ENCODE measurements around the gene NSG2. TPM values are rescaled to one million over a fixed set of nuclear protein-coding genes. Genes with fewer than 3 reads are reported as not detected.

The NSG2 gene
- total and polyA plus RNA-seq, 4 donors: 0.14 TPM; not detected in 3

- Histone ChIP-seq H3K9ac (ENCODE audit: low read depth in 1 of 2, low read length in 2 of 2) (no peak overlapping the region), H3K4me3 (ENCODE audit: low read depth in 1 of 3, low read length in 3 of 3) (no peak overlapping the region), H3K36me3 (ENCODE audit: control insufficient read depth in 4 of 4, insufficient read depth in 3 of 4, low read depth in 1 of 4, low read length in 3 of 4) (no peaks in the 10 kb centered on the region), H3K27ac (ENCODE audit: low read depth in 1 of 2, low read length in 2 of 2) (no peak overlapping the region), H3K4me1 (ENCODE audit: control insufficient read depth in 4 of 4, insufficient read depth in 4 of 4, low read length in 3 of 4) (no peaks in the 10 kb centered on the region), H3K9me3 (ENCODE audit: control insufficient read depth in 4 of 4, low read length in 3 of 4) (no peaks in the 10 kb centered on the region), H3K27me3 (ENCODE audit: control insufficient read depth in 4 of 4, insufficient read depth in 4 of 4, low read length in 3 of 4) (no peaks in the 10 kb centered on the region)
- 82% methylated on average over 3 of the region's 3 CpGs for WGBS
- no peak for TF ChIP-seq HNF4G (IDR thresholded peaks at IDR 0.05)
- TF ChIP-seq NR2F2 (IDR thresholded peaks at IDR 0.05): no peak
- TF ChIP-seq ATF3 (IDR thresholded peaks at IDR 0.05): no peak
- TF ChIP-seq GABPA (IDR thresholded peaks at IDR 0.05 in 1 of 2, conservative IDR thresholded peaks at IDR 0.05 in 1 of 2): no peak
- TF ChIP-seq HNF4A (conservative IDR thresholded peaks at IDR 0.05): no peak
- TF ChIP-seq RXRA (IDR thresholded peaks at IDR 0.05): no peak
- TF ChIP-seq SP1 (IDR thresholded peaks at IDR 0.05): no peak
- TF ChIP-seq, protein P1, sequence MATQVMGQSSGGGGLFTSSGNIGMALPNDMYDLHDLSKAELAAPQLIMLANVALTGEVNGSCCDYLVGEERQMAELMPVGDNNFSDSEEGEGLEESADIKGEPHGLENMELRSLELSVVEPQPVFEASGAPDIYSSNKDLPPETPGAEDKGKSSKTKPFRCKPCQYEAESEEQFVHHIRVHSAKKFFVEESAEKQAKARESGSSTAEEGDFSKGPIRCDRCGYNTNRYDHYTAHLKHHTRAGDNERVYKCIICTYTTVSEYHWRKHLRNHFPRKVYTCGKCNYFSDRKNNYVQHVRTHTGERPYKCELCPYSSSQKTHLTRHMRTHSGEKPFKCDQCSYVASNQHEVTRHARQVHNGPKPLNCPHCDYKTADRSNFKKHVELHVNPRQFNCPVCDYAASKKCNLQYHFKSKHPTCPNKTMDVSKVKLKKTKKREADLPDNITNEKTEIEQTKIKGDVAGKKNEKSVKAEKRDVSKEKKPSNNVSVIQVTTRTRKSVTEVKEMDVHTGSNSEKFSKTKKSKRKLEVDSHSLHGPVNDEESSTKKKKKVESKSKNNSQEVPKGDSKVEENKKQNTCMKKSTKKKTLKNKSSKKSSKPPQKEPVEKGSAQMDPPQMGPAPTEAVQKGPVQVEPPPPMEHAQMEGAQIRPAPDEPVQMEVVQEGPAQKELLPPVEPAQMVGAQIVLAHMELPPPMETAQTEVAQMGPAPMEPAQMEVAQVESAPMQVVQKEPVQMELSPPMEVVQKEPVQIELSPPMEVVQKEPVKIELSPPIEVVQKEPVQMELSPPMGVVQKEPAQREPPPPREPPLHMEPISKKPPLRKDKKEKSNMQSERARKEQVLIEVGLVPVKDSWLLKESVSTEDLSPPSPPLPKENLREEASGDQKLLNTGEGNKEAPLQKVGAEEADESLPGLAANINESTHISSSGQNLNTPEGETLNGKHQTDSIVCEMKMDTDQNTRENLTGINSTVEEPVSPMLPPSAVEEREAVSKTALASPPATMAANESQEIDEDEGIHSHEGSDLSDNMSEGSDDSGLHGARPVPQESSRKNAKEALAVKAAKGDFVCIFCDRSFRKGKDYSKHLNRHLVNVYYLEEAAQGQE (IDR thresholded peaks at IDR 0.05): no peak
- no peak for TF ChIP-seq RAD21 (IDR thresholded peaks at IDR 0.05)
- no peak for TF ChIP-seq MAX (IDR thresholded peaks at IDR 0.05)
- TF ChIP-seq TAF1 (conservative IDR thresholded peaks at IDR 0.05): no peak
- no peak for TF ChIP-seq FOXA2 (IDR thresholded peaks at IDR 0.05)
- no peak for TF ChIP-seq JUND (IDR thresholded peaks at IDR 0.05)
- no peak for DNase-seq (ENCODE audit: low spot score)
Observed at GRCh38 chr5:174149426-174149825, 103.9 kb downstream of the NSG2 start.

- no peaks in the 10 kb centered on the region for H3K36me3 ChIP-seq (ENCODE audit: control insufficient read depth in 4 of 4, insufficient read depth in 3 of 4, low read depth in 1 of 4, low read length in 3 of 4)
- no peak overlapping the region for H3K9ac ChIP-seq (ENCODE audit: low read depth in 1 of 2, low read length in 2 of 2)
- H3K27me3 ChIP-seq (ENCODE audit: control insufficient read depth in 4 of 4, insufficient read depth in 4 of 4, low read length in 3 of 4): no peaks in the 10 kb centered on the region
- no peak overlapping the region for H3K27ac ChIP-seq (ENCODE audit: low read depth in 1 of 2, low read length in 2 of 2)
- 84% methylated on average over 6 of the region's 6 CpGs for WGBS
- DNase-seq (ENCODE audit: low spot score): no peak
- no peak overlapping the region for H3K4me3 ChIP-seq (ENCODE audit: low read depth in 1 of 3, low read length in 3 of 3)
- TF ChIP-seq MAX (IDR thresholded peaks at IDR 0.05) (no peak), TAF1 (conservative IDR thresholded peaks at IDR 0.05) (no peak), ZBTB33 (IDR thresholded peaks at IDR 0.05) (no peak), HNF4G (IDR thresholded peaks at IDR 0.05) (no peak), FOXA1 (IDR thresholded peaks at IDR 0.05) (no peak), YY1 (IDR thresholded peaks at IDR 0.05) (no peak), RAD21 (IDR thresholded peaks at IDR 0.05) (no peak), HNF4A (conservative IDR thresholded peaks at IDR 0.05) (no peak), FOXA2 (IDR thresholded peaks at IDR 0.05) (no peak), CTCF (IDR thresholded peaks at IDR 0.05; ENCODE audit: low read depth, low read length, missing input control) (no peak), NR2F2 (IDR thresholded peaks at IDR 0.05) (no peak), ATF3 (IDR thresholded peaks at IDR 0.05) (no peak), JUND (IDR thresholded peaks at IDR 0.05) (no peak)
- TF ChIP-seq, protein P1 (IDR thresholded peaks at IDR 0.05): no peak
- no peaks in the 10 kb centered on the region for H3K4me1 ChIP-seq (ENCODE audit: control insufficient read depth in 4 of 4, insufficient read depth in 4 of 4, low read length in 3 of 4)
- peaks cover 0 to under 1% (median 0%) of the 10 kb centered on the region in 4 donors for H3K9me3 ChIP-seq (ENCODE audit: control insufficient read depth in 4 of 4, low read length in 3 of 4)
Observed at GRCh38 chr5:174149989-174150388, 104.5 kb downstream of the NSG2 start.
